SK-N-SH treated with all-trans-retinoic acid at 6 μM for 48 hours (cell line): ENCODE data around the gene ABHD17C.

Source experiments
- ATAC-seq: fragments of 200-7000 bp; cut with Tn5 transposase; 3 replicates; pipeline ENCODE4 v1.9.1; 2020; ENCODE audit warnings: mild to moderate bottlenecking, moderate library complexity
- ARNTL ChIP-seq: fragments of 450-650 bp; formaldehyde crosslinking; IDR thresholded peaks from 2 replicates; pipeline ENCODE4 v1.5.0; 2020; ENCODE audit warnings: low read depth, mild to moderate bottlenecking, moderate library complexity, borderline replicate concordance
- BACH2 ChIP-seq: fragments of 250-450 bp; sonication (Bioruptor Pico); IDR thresholded peaks from 2 replicates; pipeline ENCODE4 v1.9.0; 2021; ENCODE audit warnings: mild to moderate bottlenecking, borderline replicate concordance
- CREB5 ChIP-seq: fragments of 250-450 bp; sonication (Bioruptor Pico); IDR thresholded peaks from 2 replicates; pipeline ENCODE4 v1.5.1; 2020; ENCODE audit warnings: low read depth, mild to moderate bottlenecking, moderate library complexity
- CSDC2 ChIP-seq: fragments of 250-450 bp; sonication (Bioruptor Pico); IDR thresholded peaks from 2 replicates; pipeline ENCODE4 v1.5.0; 2020; ENCODE audit warnings: mild to moderate bottlenecking, moderate library complexity
- CSRNP3 ChIP-seq: fragments of 250-450 bp; sonication (Bioruptor Pico); IDR thresholded peaks from 2 replicates; pipeline ENCODE4 v1.5.1; 2021; ENCODE audit warnings: mild to moderate bottlenecking, moderate library complexity
- ESRRG ChIP-seq: fragments of 250-450 bp; sonication (Bioruptor Pico); IDR thresholded peaks from 2 replicates; pipeline ENCODE4 v1.6.1; 2021; ENCODE audit warnings: mild to moderate bottlenecking
- GLIS3 ChIP-seq: fragments of 250-450 bp; sonication (Bioruptor Pico); IDR thresholded peaks from 2 replicates; pipeline ENCODE4 v1.5.0; 2020; ENCODE audit warnings: mild to moderate bottlenecking, moderate library complexity
- ISL1 ChIP-seq: fragments of 250-450 bp; sonication (Bioruptor Pico); IDR thresholded peaks from 2 replicates; pipeline ENCODE4 v2.1.2; 2022; ENCODE audit warnings: mild to moderate bottlenecking, moderate library complexity
- POU6F1 ChIP-seq: fragments of 250-450 bp; sonication (Bioruptor Pico); IDR thresholded peaks from 2 replicates; pipeline ENCODE4 v1.8.0; 2021; ENCODE audit warnings: low read depth, mild to moderate bottlenecking, moderate library complexity, borderline replicate concordance
- PPARA ChIP-seq: fragments of 250-450 bp; sonication (Bioruptor Pico); IDR thresholded peaks from 2 replicates; pipeline ENCODE4 v1.5.0; 2020; ENCODE audit warnings: mild to moderate bottlenecking, borderline replicate concordance
- RARB ChIP-seq: fragments of 250-450 bp; sonication (Bioruptor Pico); IDR thresholded peaks from 2 replicates; pipeline ENCODE4 v1.8.0; 2021; ENCODE audit warnings: mild to moderate bottlenecking, moderate library complexity
- SNAI2 ChIP-seq: fragments of 250-450 bp; sonication (Bioruptor Pico); IDR thresholded peaks from 2 replicates; pipeline ENCODE4 v1.5.0; 2020; ENCODE audit warnings: mild to moderate bottlenecking, moderate library complexity
- TCF4 ChIP-seq: fragments of 250-450 bp; sonication (Bioruptor Pico); IDR thresholded peaks from 2 replicates; pipeline ENCODE4 v1.8.0; 2021; ENCODE audit warnings: mild to moderate bottlenecking, moderate library complexity, borderline replicate concordance
- TOX ChIP-seq: fragments of 250-450 bp; sonication (Bioruptor Pico); IDR thresholded peaks from 2 replicates; pipeline ENCODE4 v1.8.0; 2021; ENCODE audit warnings: mild to moderate bottlenecking, moderate library complexity, borderline replicate concordance
- ZC3H10 ChIP-seq: fragments of 250-450 bp; sonication (Bioruptor Pico); IDR thresholded peaks from 2 replicates; pipeline ENCODE4 v1.5.1; 2021; ENCODE audit warnings: mild to moderate bottlenecking, moderate library complexity
- ZFP3 ChIP-seq: fragments of 250-450 bp; sonication (Bioruptor Pico); IDR thresholded peaks from 2 replicates; pipeline ENCODE4 v1.5.0; 2020; ENCODE audit warnings: mild to moderate bottlenecking, moderate library complexity
- ZFP30 ChIP-seq: fragments of 450-650 bp; formaldehyde crosslinking; IDR thresholded peaks from 2 replicates; pipeline ENCODE4 v1.5.0; 2022; ENCODE audit warnings: mild to moderate bottlenecking, moderate library complexity
- ZNF565 ChIP-seq: fragments of 450-650 bp; formaldehyde crosslinking; conservative IDR thresholded peaks from 2 replicates; pipeline ENCODE4 v1.5.0; 2020; ENCODE audit warnings: low read depth, mild to moderate bottlenecking, moderate library complexity
- ZNF70 ChIP-seq: fragments of 450-650 bp; formaldehyde crosslinking; IDR thresholded peaks from 2 replicates; pipeline ENCODE4 v1.5.0; 2020; ENCODE audit warnings: mild to moderate bottlenecking, moderate library complexity
- ZNF8 ChIP-seq: fragments of 450-650 bp; formaldehyde crosslinking; IDR thresholded peaks from 2 replicates; pipeline ENCODE4 v1.5.0; 2020; ENCODE audit warnings: mild to moderate bottlenecking, moderate library complexity
- TF ChIP-seq, protein P1 (sequence below): fragments of 250-450 bp; sonication (Bioruptor Pico); IDR thresholded peaks from 2 replicates; pipeline ENCODE4 v1.5.0; 2020; ENCODE audit warnings: mild to moderate bottlenecking, moderate library complexity
- TF ChIP-seq, protein P2 (sequence below): fragments of 250-450 bp; sonication (Bioruptor Pico); IDR thresholded peaks from 2 replicates; pipeline ENCODE4 v1.8.0; 2020; ENCODE audit warnings: mild to moderate bottlenecking, moderate library complexity, borderline replicate concordance

ABHD17C gene

DNA sequence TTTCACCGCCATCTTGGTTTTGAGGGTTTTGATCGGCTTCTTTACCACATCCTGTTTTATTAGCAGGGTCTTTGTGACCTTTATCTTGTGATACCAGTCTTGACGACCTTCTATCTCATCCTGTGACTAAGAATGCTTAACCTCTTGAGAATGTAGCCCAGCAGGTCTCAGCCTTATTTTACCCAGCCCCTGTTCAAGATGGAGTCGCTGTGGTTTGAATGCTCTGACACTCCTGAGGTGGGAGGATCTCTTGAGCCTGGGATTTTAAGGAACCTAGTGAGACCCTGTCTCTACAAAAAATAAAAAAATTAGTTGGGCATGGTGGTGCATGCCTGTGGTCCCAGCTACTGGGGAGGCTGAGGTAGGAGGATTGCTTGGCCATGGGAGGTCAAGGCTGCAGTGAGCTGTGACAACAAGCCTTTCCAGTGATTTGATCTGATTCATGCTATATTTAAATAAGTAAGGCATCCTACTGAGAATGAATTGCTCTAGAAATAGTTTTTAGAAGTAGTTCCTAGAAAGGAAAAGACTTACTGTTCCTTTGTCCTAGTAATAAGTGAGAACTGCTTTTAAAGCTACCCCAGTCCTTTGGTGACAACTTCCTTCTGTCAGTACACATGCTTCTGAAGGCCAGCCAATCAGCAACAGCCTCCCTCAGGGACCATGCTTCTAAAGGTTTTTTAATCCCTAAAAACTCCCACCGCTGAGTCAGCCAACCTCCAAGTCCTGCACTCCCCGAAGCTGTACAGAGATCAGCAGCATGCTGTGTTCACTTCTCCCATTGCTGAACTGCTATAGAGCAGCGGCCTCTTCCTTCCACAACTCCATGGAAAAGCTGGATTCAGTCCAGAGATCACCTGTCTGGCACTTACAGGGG, 75.0 kb downstream of the ABHD17C start:
- no peak for TF ChIP-seq GLIS3 (CRISPR knock-in tag)
- TF ChIP-seq SNAI2, result no peak
- no peak for TF ChIP-seq ZNF565
- TF ChIP-seq ZNF70 (CRISPR knock-in tag), result no peak
- no peak for TF ChIP-seq ZC3H10 (CRISPR knock-in tag)
- no peak for TF ChIP-seq ESRRG
- no peak for TF ChIP-seq CREB5
- no peak for TF ChIP-seq ISL1
- no peak for TF ChIP-seq TOX (CRISPR knock-in tag)
- TF ChIP-seq, protein P1, sequence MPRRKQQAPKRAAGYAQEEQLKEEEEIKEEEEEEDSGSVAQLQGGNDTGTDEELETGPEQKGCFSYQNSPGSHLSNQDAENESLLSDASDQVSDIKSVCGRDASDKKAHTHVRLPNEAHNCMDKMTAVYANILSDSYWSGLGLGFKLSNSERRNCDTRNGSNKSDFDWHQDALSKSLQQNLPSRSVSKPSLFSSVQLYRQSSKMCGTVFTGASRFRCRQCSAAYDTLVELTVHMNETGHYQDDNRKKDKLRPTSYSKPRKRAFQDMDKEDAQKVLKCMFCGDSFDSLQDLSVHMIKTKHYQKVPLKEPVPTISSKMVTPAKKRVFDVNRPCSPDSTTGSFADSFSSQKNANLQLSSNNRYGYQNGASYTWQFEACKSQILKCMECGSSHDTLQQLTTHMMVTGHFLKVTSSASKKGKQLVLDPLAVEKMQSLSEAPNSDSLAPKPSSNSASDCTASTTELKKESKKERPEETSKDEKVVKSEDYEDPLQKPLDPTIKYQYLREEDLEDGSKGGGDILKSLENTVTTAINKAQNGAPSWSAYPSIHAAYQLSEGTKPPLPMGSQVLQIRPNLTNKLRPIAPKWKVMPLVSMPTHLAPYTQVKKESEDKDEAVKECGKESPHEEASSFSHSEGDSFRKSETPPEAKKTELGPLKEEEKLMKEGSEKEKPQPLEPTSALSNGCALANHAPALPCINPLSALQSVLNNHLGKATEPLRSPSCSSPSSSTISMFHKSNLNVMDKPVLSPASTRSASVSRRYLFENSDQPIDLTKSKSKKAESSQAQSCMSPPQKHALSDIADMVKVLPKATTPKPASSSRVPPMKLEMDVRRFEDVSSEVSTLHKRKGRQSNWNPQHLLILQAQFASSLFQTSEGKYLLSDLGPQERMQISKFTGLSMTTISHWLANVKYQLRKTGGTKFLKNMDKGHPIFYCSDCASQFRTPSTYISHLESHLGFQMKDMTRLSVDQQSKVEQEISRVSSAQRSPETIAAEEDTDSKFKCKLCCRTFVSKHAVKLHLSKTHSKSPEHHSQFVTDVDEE, result no peak
- no peak for TF ChIP-seq CSDC2
- no peak for TF ChIP-seq PPARA (CRISPR knock-in tag)
- TF ChIP-seq ZFP3 (CRISPR knock-in tag), result no peak
- no peak for TF ChIP-seq ZFP30 (CRISPR knock-in tag)
- TF ChIP-seq, protein P2, sequence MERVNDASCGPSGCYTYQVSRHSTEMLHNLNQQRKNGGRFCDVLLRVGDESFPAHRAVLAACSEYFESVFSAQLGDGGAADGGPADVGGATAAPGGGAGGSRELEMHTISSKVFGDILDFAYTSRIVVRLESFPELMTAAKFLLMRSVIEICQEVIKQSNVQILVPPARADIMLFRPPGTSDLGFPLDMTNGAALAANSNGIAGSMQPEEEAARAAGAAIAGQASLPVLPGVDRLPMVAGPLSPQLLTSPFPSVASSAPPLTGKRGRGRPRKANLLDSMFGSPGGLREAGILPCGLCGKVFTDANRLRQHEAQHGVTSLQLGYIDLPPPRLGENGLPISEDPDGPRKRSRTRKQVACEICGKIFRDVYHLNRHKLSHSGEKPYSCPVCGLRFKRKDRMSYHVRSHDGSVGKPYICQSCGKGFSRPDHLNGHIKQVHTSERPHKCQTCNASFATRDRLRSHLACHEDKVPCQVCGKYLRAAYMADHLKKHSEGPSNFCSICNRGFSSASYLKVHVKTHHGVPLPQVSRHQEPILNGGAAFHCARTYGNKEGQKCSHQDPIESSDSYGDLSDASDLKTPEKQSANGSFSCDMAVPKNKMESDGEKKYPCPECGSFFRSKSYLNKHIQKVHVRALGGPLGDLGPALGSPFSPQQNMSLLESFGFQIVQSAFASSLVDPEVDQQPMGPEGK (CRISPR knock-in tag), result no peak
- TF ChIP-seq, all 23 proteins: peak for 0
- no peak for ATAC-seq

- TF ChIP-seq ISL1, result no peak
- TF ChIP-seq SNAI2, result no peak
- TF ChIP-seq CSRNP3, result no peak
- ATAC-seq, result no peak
Observed at GRCh38 chr15:80773122-80773551, 78.0 kb downstream of the ABHD17C start.

- ATAC-seq, result no peak
- TF ChIP-seq ZFP3 (CRISPR knock-in tag), result no peak
- no peak for TF ChIP-seq POU6F1 (CRISPR knock-in tag)
- no peak for TF ChIP-seq CREB5
- no peak for TF ChIP-seq CSDC2
- no peak for TF ChIP-seq RARB (CRISPR knock-in tag)
- TF ChIP-seq CSRNP3, result no peak
- no peak for TF ChIP-seq TCF4 (CRISPR knock-in tag)
- no peak for TF ChIP-seq GLIS3 (CRISPR knock-in tag)
- no peak for TF ChIP-seq ZNF8
- no peak for TF ChIP-seq ZNF565
- TF ChIP-seq ZNF70 (CRISPR knock-in tag), result no peak
- no peak for TF ChIP-seq ZFP30 (CRISPR knock-in tag)
- TF ChIP-seq ISL1, result no peak
- no peak for TF ChIP-seq BACH2 (CRISPR knock-in tag)
- TF ChIP-seq ARNTL (CRISPR knock-in tag), result no peak
- no peak for TF ChIP-seq TOX (CRISPR knock-in tag)
Observed at GRCh38 chr15:80773792-80774352, 78.8 kb downstream of the ABHD17C start.
